Activated CD8-positive, alpha-beta T cell treated with anti-CD3 and anti-CD28 coated beads, Interleukin-2, amount 10 ng/mL, durations not matched to agents 7 days and 5 days (primary cell): Measurements from ENCODE around the gene PCSK2. TPM values are rescaled to one million over a fixed set of nuclear protein-coding genes. Genes with fewer than 3 reads are reported as not detected.
"Not testable (repeated sequence)": the region's sequence is repeated elsewhere in the genome, so short reads cannot be mapped to it uniquely, and the experiment has no call there.

Source experiments
- ATAC-seq: fragments of 150-1000 bp; cut with Tn5 transposase; one replicate; pipeline ENCODE4 v1.10.0; 2021; ENCODE audit warnings: moderate library complexity
- CTCF ChIA-PET: fragments of 350-600 bp; sonication (Branson Sonifier 250); formaldehyde crosslinking; loops from one replicate; lab custom pipeline; 2021; ENCODE audit warnings: antibody characterized with exemption; lab: Charles Lee
- POLR2A ChIA-PET: fragments of 350-600 bp; sonication (Branson Sonifier 250); formaldehyde crosslinking; loops from one replicate; lab custom pipeline; 2021; ENCODE audit warnings: antibody characterized with exemption; lab: Charles Lee
- DNase-seq: peaks from one replicate; pipeline ENCODE4 v3.0.0-alpha.2; 2020
- H3K27ac Mint-ChIP-seq: one replicate; pipeline ENCODE4 v1.8.0; 2021; ENCODE audit warnings: mild to moderate bottlenecking, mixed read lengths
- H3K27me3 Mint-ChIP-seq: one replicate; pipeline ENCODE4 v1.8.0; 2021; ENCODE audit warnings: low read depth, mixed read lengths
- H3K36me3 Mint-ChIP-seq: one replicate; pipeline ENCODE4 v1.8.0; 2021; ENCODE audit warnings: low read depth, mixed read lengths
- H3K4me1 Mint-ChIP-seq: one replicate; pipeline ENCODE4 v1.8.0; 2021; ENCODE audit warnings: low read depth, mixed read lengths
- H3K4me3 Mint-ChIP-seq: one replicate; pipeline ENCODE4 v1.8.0; 2021; ENCODE audit warnings: mild to moderate bottlenecking, mixed read lengths
- H3K9me3 Mint-ChIP-seq: one replicate; pipeline ENCODE4 v1.8.0; 2022; ENCODE audit warnings: mixed read lengths; ENCODE audit not compliant: insufficient read depth
- total RNA-seq, 2 experiments: library from RNA; stranded (reverse); gene quantifications; one replicate each; pipeline ENCODE4 v1.2.3, GENCODE V29; 2021

Gene PCSK2
- total RNA-seq, 2 experiments from 2014 or later = not detected

GRCh38 chr20:17219856-17220255 lies 7.0 kb upstream of the PCSK2 start:
- H3K4me1 Mint-ChIP-seq, H3K9me3 Mint-ChIP-seq, H3K27me3 Mint-ChIP-seq, CTCF ChIA-PET, ATAC-seq, H3K27ac Mint-ChIP-seq, H3K4me3 Mint-ChIP-seq, H3K36me3 Mint-ChIP-seq, POLR2A ChIA-PET, DNase-seq: not testable (repeated sequence)

GRCh38 chr20:17223553-17223952 lies 3.3 kb upstream of the PCSK2 start:
- H3K4me1 Mint-ChIP-seq = no peaks in the 10 kb centered on the region
- H3K36me3 Mint-ChIP-seq = peaks cover 2% of the 10 kb centered on the region
- H3K27me3 Mint-ChIP-seq = peaks cover 34% of the 10 kb centered on the region
- POLR2A ChIA-PET = no interaction called here
- ATAC-seq = no peak
- CTCF ChIA-PET = no interaction called here
- DNase-seq = no peak
- H3K9me3 Mint-ChIP-seq = no peaks in the 10 kb centered on the region
- no peak overlapping the region for H3K27ac Mint-ChIP-seq
- no peak overlapping the region for H3K4me3 Mint-ChIP-seq

GRCh38 chr20:17225851-17226409 lies 910 bp upstream of the PCSK2 start:
- Mint-ChIP-seq H3K27me3 (peaks cover 48% of the 10 kb centered on the region), H3K9me3 (no peaks in the 10 kb centered on the region), H3K4me3 (no peak overlapping the region), H3K36me3 (peaks cover 2% of the 10 kb centered on the region), H3K4me1 (no peaks in the 10 kb centered on the region), H3K27ac (no peak overlapping the region)
- DNase-seq = no peak
- ATAC-seq = no peak
- ChIA-PET CTCF (no interaction called here), POLR2A (no interaction called here)

- POLR2A ChIA-PET = no interaction called here
- no peaks in the 10 kb centered on the region for H3K9me3 Mint-ChIP-seq
- H3K4me1 Mint-ChIP-seq = no peaks in the 10 kb centered on the region
- DNase-seq = no peak
- ATAC-seq = no peak
- CTCF ChIA-PET = no interaction called here
- H3K27ac Mint-ChIP-seq = no peak overlapping the region
- H3K4me3 Mint-ChIP-seq = no peak overlapping the region
- H3K27me3 Mint-ChIP-seq = peaks cover 50% of the 10 kb centered on the region
- peaks cover 2% of the 10 kb centered on the region for H3K36me3 Mint-ChIP-seq
Measured at GRCh38 chr20:17227219-17227575, 357 bp downstream of the PCSK2 start.

GRCh38 chr20:17227669-17228623 lies 1.1 kb downstream of the PCSK2 start:
- H3K36me3 Mint-ChIP-seq = peaks cover 2% of the 10 kb centered on the region
- H3K4me3 Mint-ChIP-seq = no peak overlapping the region
- H3K9me3 Mint-ChIP-seq = no peaks in the 10 kb centered on the region
- H3K27ac Mint-ChIP-seq = no peak overlapping the region
- H3K27me3 Mint-ChIP-seq = peaks cover 50% of the 10 kb centered on the region
- no peak for DNase-seq
- H3K4me1 Mint-ChIP-seq = no peaks in the 10 kb centered on the region
- POLR2A ChIA-PET = no interaction called here
- CTCF ChIA-PET = no interaction called here
- ATAC-seq = no peak

GRCh38 chr20:17228624-17229061 lies 1.8 kb downstream of the PCSK2 start:
- DNase-seq (no peak), ATAC-seq (no peak)
- ChIA-PET POLR2A (no interaction called here), CTCF (no interaction called here)
- Mint-ChIP-seq H3K36me3 (peaks cover 2% of the 10 kb centered on the region), H3K27ac (no peak overlapping the region), H3K4me3 (no peak overlapping the region), H3K9me3 (no peaks in the 10 kb centered on the region), H3K4me1 (no peaks in the 10 kb centered on the region), H3K27me3 (peaks cover 50% of the 10 kb centered on the region)

GRCh38 chr20:17229256-17229655 lies 2.4 kb downstream of the PCSK2 start:
- ATAC-seq (no peak), DNase-seq (no peak)
- no peaks in the 10 kb centered on the region for H3K4me1 Mint-ChIP-seq
- H3K27me3 Mint-ChIP-seq = peaks cover 50% of the 10 kb centered on the region
- no peaks in the 10 kb centered on the region for H3K9me3 Mint-ChIP-seq
- POLR2A ChIA-PET = no interaction called here
- peaks cover 2% of the 10 kb centered on the region for H3K36me3 Mint-ChIP-seq
- no peak overlapping the region for H3K4me3 Mint-ChIP-seq
- no peak overlapping the region for H3K27ac Mint-ChIP-seq
- CTCF ChIA-PET = no interaction called here

GRCh38 chr20:17233626-17234025 lies 6.8 kb downstream of the PCSK2 start:
- ChIA-PET POLR2A (no interaction called here), CTCF (no interaction called here)
- no peaks in the 10 kb centered on the region for H3K4me1 Mint-ChIP-seq
- no peaks in the 10 kb centered on the region for H3K9me3 Mint-ChIP-seq
- ATAC-seq (no peak), DNase-seq (no peak)
- H3K27ac Mint-ChIP-seq = no peak overlapping the region
- no peak overlapping the region for H3K4me3 Mint-ChIP-seq
- peaks cover 15% of the 10 kb centered on the region for H3K27me3 Mint-ChIP-seq
- H3K36me3 Mint-ChIP-seq = no peaks in the 10 kb centered on the region

GRCh38 chr20:17236766-17237165 lies 9.9 kb downstream of the PCSK2 start:
- no peak overlapping the region for H3K27ac Mint-ChIP-seq
- H3K9me3 Mint-ChIP-seq = no peaks in the 10 kb centered on the region
- ChIA-PET CTCF (no interaction called here), POLR2A (interaction anchor here (0.6 kb wide), 1 partner anchor 47 kb away, joined by 3 read pairs; no protein-coding TSS in a partner anchor)
- ATAC-seq = no peak
- no peak for DNase-seq
- H3K36me3 Mint-ChIP-seq = no peaks in the 10 kb centered on the region
- H3K4me3 Mint-ChIP-seq = no peak overlapping the region
- no peaks in the 10 kb centered on the region for H3K4me1 Mint-ChIP-seq
- peaks cover 1% of the 10 kb centered on the region for H3K27me3 Mint-ChIP-seq

- Mint-ChIP-seq H3K36me3 (no peaks in the 10 kb centered on the region), H3K27me3 (no peaks in the 10 kb centered on the region), H3K4me3 (no peak overlapping the region), H3K4me1 (no peaks in the 10 kb centered on the region), H3K9me3 (no peaks in the 10 kb centered on the region), H3K27ac (no peak overlapping the region)
- ChIA-PET POLR2A (no interaction called here), CTCF (no interaction called here)
- no peak for ATAC-seq
- no peak for DNase-seq
Measured at GRCh38 chr20:17248224-17248623, 21.4 kb downstream of the PCSK2 start.

GRCh38 chr20:17262786-17263185 lies 35.9 kb downstream of the PCSK2 start:
- CTCF ChIA-PET = interaction anchor here (0.7 kb wide), 1 partner anchor 1794 kb away, joined by 3 read pairs; no protein-coding TSS in a partner anchor
- DNase-seq = no peak
- Mint-ChIP-seq H3K4me1 (no peaks in the 10 kb centered on the region), H3K27me3 (no peaks in the 10 kb centered on the region), H3K27ac (no peak overlapping the region), H3K36me3 (no peaks in the 10 kb centered on the region), H3K9me3 (no peaks in the 10 kb centered on the region), H3K4me3 (no peak overlapping the region)
- ATAC-seq = no peak
- POLR2A ChIA-PET = no interaction called here

GRCh38 chr20:17273717-17274116 lies 46.9 kb downstream of the PCSK2 start:
- H3K4me3 Mint-ChIP-seq = no peak overlapping the region
- H3K27me3 Mint-ChIP-seq = no peaks in the 10 kb centered on the region
- H3K27ac Mint-ChIP-seq = no peak overlapping the region
- no peak for ATAC-seq
- no peaks in the 10 kb centered on the region for H3K36me3 Mint-ChIP-seq
- H3K9me3 Mint-ChIP-seq = no peaks in the 10 kb centered on the region
- ChIA-PET POLR2A (no interaction called here), CTCF (no interaction called here)
- DNase-seq = no peak
- H3K4me1 Mint-ChIP-seq = no peaks in the 10 kb centered on the region
